Lower leg skin (tissue), 3 donors: ENCODE results near the gene OVCA2.

ENCODE experiments used
- POLR2A ChIP-seq, 2 donors: fragments of 450-650 bp; IDR thresholded peaks; one replicate each; pipeline ENCODE4 v1.6.1; 2016 to 2017; ENCODE audit warnings: antibody characterized with exemption in 2 of 2, mild to moderate bottlenecking in 1 of 2, moderate library complexity in 1 of 2
- TF ChIP-seq, protein P1 (sequence below), 3 donors: fragments of 450-650 bp; IDR thresholded peaks; one replicate each; pipeline ENCODE4 v1.5.1; 2016; ENCODE audit warnings: antibody characterized with exemption in 3 of 3, mild to moderate bottlenecking in 3 of 3, moderate library complexity in 2 of 3

DNA sequence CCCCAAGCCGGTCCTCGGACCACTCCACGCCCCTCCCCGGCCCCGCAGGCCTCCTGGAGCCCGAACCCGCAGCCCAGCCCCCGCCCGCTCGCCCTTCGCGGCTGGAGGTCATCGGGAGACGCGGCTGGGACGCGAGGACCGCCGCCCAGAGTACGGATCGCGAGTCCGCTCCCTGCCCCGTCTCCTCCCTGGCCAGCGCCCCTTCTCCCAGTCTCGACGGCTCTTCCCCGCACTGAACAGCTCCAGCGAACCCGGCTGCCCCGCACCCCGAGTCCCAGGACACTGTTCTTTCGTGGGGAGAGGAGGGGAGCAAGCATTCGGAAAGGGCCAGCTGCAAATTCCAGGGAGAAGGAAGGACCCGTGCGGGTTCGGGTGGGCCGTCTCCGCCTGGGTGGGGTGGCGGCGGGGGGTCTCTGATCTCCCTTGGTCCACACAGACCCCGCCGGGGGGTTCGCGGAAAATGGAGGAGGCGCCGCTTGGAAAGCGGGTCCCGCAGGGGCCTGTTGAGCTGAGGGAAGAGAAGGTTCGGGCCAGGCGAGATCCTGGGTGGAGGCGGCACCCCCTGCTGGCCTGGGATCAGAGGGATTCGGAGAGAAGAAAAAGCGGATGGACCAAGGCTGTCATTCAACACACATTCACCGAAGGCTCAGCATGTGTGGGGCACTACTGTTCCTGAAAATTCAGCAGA, 16.1 kb upstream of the OVCA2 start:
- TF ChIP-seq POLR2A (IDR thresholded peaks at IDR 0.05): no peak
- TF ChIP-seq, protein P1, sequence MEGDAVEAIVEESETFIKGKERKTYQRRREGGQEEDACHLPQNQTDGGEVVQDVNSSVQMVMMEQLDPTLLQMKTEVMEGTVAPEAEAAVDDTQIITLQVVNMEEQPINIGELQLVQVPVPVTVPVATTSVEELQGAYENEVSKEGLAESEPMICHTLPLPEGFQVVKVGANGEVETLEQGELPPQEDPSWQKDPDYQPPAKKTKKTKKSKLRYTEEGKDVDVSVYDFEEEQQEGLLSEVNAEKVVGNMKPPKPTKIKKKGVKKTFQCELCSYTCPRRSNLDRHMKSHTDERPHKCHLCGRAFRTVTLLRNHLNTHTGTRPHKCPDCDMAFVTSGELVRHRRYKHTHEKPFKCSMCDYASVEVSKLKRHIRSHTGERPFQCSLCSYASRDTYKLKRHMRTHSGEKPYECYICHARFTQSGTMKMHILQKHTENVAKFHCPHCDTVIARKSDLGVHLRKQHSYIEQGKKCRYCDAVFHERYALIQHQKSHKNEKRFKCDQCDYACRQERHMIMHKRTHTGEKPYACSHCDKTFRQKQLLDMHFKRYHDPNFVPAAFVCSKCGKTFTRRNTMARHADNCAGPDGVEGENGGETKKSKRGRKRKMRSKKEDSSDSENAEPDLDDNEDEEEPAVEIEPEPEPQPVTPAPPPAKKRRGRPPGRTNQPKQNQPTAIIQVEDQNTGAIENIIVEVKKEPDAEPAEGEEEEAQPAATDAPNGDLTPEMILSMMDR (IDR thresholded peaks at IDR 0.05): peak in 1 of 3 donors; percentile 10
